Hypothalamus (tissue), 51 donors: Measurements from ENCODE around the gene PTCHD4.
A peak's percentile ranks its signal among the peaks of the same experiment; 100 is the strongest.

Experiments used
- DNase-seq, 51 donors: peaks; one replicate each; lab custom pipeline; 2025; lab: John Stamatoyannopoulos, UW

Gene PTCHD4

DNA sequence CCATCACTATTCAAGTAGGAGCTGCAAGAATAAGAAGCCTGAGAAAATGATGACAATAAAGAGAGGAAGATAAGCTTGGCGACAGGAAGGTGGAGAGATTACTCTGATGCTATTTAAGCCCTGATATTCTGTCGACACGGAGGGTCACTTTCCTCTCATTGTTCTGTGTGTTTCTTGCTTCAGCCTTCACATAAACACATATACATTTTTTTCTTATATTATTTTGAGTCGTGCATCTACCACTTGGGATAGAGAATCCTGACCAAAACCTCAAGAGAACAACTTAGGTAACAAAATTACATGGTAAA, 10.5 kb downstream of the PTCHD4 start:
- DNase-seq, result no peak

DNA sequence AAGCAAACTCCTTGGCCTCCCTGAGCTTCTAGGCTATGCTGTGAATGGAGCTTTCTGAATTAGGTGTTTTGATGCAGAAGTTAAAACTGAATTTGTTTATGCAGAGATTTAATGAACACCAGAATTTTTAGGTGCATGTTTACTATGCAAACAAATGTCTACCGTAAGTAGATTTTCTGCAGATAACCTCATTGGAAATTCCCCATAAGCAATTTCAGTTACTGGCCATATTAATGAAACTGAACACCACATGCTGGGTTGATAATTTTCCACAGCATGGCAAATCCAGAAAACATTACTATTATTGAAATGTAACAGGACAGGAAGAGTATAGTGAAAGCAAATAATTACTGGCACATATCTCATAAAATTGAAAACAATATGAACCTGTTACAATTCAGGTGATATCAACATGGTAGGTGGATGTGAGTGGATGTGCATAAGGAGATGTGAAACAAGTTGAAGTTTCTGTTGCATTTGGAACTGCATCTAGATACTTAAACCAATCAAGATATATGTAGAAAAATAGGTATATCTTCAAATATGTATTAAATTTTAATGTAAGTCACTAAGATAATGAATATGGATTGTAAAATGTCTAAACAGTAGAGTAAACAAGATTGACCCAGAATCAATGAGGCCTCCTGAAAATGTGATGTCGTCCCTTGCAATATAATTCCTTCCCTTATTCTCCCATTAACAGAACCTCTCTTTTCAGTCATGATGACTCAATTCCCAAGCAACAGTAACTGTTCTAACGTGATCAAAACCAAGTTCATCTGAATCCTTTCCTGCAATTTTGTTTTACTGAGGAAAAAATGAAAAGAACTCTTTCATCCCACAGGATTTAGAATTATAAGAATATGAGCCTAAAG, 11.0 kb downstream of the PTCHD4 start:
- no peak for DNase-seq

DNA sequence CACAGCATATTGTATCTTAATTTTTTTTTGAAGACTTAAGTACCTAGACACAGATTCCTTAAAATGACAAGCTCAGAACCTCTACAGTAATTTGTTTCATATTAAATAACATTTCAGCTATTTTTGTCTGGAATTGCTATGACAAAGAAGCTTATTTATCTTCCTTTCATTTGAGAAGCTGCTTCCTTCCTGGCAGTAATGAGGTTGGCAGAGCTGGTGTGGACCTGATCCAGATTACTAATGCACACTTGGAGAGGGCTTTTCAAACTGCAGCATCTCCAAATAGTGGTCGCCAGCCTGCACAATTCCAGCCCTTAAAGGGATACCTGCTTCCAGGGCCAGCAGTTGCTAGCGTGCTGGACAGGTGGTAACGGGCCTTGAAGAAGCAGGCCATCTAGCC, 12.1 kb downstream of the PTCHD4 start:
- DNase-seq, result peak in 2 of 51 donors; percentile 1 to 8

DNA sequence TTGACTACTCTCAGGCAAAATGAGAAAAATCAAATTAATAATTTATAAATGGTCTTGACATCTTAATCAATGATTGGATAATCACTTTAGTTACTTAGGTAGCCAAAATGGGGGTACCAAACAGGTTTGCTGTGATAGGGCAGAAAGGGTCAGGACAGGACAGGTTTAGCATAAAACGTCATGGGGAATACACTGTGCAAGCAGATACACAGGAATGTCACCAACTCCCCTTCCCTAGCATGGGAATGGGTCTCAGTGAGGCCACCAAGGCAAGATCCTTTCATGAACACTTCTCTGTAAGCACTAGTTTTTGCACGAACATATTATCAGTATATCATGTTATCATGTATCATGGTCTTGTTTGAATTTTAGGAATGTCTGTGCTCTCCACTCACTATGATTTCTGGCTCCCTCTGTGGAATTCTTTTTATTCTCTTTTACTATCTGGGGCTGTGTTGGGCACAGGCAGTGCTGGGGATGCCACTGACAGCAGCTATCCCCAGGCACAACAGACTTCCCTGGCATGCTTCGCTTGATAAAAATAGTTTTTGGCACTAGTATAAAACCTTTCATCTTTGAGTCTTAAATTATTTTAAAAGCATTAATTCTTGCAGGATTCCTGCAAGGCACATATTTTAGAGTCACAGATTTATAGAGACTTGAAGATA, 18.3 kb downstream of the PTCHD4 start:
- no peak for DNase-seq

DNA sequence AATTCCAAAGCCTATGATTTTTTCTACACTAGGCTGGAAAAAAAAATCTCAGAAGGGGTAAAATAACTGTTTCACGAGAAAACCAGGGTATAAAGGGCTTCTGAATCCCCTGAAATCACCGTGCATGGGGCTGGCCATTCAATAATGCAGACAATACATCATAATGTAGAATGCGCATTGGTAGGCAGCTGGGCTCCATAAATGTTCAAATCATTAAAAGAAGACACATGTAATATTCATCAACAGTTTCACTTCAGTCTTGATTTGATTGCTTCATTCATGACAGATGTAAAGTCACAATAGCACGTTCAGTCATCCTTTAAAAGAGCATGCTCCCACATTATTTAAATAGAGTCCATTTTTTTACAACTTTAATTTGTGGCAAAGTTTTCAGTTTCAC, 20.5 kb downstream of the PTCHD4 start:
- DNase-seq, result no peak

DNA sequence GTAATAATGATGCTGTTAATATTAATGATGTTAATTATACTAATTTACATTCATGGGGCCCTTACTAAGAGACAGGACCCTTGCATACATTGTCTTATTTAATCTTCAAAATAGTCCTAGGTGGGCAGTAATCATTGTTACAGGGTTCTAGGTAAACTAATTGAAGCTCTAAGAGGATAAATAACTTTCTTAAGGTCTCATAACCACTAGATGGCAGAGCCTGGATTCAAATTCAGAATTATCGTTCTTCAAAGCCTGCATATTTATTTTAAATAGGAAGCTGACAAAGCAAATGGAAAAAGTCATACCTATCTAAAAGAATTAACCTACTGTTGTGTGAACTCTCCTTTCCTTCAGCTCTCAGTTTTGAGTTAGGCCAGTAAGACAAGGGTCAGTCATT, 23.5 kb downstream of the PTCHD4 start:
- no peak for DNase-seq

DNA sequence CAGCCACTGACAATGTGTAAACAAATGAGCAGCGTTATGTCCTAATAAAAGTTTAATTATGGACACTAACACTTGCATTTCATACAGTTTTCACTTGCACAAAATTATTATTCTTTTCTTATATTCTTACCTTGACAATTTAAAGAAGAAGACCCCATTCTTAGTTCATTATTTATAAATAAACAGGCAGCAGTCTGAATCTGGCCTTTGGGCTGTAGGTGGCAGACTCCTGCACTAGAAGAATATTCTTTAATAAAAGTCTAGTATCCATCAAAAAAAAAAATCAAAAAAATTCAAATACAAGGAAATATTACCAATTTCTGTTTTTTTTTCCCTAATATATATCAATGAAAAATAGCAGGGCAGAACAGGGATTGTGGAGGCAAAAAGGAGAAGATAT, 24.8 kb downstream of the PTCHD4 start:
- no peak for DNase-seq

DNA sequence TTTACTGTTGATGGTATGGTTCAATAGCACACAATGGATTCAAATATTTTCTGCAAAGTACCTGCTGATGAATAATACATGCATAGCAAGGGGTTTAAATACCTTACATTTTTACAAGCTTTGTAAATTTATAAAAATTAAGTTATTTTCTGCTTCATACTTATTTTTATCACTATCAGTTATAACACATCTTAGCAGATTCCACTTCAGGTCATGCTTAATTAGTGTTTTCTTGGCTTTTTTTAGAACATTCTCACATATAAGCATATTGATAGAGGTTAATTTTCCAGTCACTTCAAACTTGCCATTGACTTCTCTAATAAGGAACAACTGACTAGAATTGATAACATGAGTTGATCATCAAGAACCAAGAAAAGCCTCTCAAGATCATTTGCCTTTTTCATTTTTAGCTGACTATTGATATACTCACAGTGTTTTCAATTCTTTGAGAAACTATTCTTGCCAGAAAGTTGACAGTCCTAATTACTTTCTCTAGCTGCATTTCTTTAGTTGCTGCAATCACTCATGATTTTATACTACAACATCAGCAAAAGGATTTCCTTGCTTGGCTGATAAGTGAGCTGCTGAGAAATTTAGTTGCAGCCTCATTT, 25.8 kb downstream of the PTCHD4 start:
- DNase-seq, result no peak

DNA sequence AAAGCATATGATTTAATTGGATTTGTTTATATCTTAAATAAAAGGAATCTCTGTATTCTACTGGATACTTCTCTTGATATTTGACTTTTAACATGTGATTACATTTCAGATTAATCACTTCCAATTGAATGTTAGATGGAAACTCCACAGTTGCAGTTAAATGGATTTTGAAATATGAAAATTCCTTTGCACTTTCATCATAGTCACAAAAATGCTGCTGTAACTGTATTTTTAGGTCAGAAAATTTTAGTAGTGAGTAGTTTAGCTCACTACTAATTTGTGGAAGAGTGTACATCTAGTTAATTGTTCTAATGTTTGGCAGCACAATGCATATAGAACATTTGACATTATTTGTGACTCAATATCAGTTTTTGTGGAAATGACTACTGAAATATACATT, 26.8 kb downstream of the PTCHD4 start:
- no peak for DNase-seq

DNA sequence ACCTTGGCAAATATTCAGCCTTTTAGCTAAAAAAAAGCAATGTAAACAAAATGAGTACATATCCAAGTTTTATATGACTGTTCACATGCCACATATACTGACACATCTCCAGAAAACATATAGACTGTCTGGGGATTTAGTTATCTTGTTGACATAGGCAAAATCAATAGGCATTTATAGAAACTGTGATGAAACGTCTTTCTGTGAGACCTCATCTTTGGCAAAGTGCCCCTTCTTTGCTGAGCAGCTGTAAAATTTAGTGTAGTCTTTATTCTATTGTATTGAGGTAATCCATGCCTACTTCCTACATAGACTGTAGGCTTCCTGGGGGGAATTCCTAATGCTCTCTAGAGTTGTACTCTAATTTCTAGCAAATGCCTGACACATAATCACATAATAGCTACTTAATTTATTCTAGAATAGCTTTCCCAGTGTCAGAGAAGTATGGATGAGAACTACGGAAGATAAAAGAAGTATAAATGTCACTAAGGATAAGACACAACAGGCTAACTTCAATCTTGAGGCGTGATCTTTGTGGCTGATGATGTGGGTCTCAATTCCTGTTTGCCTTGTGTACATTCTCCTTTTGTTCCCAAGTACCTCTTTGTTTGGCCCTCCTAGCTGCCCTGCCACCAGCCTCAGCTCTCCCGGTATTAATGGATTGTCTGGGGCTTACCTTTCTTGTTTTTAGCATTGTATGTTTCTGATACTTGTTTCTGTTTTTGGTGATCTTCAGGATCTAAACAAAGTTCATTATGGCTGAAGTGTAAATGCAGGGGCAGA, 30.6 kb downstream of the PTCHD4 start:
- no peak for DNase-seq

DNA sequence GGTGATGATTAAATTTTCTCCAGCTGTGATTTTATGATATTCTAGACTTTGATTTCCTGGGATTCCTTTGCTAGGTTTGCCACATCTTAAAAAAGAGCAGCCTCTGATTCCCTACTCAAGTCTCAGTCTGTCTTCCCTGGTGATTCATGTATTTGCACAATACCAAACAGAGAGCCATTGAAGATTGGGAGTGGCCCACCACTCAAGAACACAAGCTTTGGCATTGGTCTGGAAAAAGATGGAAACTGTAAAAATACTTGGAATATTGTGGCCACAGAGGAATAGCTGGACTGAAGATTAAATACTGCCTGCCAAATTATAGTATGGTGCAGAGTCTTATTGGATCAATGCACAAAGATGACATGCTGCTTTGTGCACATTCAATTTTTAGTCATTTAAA, 32.9 kb downstream of the PTCHD4 start:
- DNase-seq, result no peak

DNA sequence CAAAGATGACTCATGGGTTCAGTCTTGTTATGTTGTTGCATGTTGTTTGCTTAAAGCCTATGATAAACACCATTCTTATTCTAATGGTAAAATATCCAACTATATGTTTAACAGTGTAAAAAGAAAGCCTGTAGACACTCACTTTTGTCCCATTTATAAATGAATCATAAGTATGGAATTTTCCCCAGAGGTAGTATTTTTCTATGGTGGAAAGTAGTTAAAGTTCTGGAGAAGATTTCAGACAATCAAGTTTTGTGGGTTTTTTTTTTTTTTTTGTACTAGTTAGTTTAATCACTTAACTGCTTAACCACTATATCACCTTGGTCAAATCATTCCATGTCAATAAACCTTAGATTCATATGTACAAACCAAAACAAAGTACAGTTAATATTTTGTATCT, 35.8 kb downstream of the PTCHD4 start:
- DNase-seq, result no peak

DNA sequence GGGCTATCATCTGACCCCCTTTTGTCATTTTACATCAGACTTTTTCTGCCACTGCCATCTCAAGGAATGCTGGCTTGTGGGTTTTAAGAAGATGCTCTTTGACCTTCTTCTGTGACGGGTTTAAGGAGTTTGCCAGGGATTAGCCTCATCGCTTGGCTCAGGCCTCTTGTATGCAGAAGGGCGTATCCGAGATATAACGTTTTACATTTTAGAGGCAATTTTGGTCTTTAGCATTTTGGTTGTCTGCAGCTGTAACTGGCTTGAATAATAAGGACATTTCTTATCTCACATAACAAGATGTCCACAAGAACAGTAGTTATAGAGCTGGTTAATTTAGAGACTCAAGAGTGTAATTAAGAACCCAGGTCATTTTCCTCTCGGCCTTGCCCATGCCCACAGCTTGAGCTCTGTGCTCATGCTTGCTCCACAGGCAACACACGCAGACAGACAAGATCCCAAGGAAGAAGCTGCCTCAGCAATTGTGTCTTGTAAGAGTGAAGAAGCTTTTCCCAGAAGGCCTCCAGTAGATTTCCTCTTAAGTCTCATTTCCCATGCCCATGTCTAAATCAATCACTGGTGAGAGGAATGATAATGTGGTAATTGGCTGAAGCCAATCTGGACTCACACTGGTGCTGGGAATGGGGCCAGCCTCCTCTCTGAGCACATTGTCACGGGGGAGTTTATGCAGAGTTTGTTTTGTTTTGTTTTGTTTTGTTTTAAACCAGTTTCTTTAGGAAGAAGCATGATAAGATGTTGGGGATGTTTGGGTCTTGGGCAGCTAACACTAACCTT, 36.8 kb downstream of the PTCHD4 start:
- DNase-seq, result no peak

DNA sequence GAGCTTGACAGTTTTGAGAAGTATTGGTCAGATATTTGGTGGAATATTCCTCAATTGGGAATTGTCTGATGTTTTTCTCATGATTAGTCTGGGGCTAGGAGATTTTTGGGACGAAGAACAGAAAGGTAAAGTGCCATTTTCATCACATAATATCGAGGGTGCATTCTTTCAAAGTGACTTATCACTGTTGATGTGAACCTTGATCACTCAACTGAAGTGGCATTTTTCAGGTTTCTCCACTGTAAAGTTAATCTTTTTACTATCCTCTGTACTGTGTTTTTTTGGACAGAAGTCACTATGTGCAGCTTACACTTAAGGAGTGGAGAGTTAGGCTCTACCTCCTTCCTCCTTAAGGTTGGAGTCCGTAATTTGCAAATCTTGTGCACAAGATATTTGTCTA, 39.2 kb downstream of the PTCHD4 start:
- DNase-seq, result no peak

DNA sequence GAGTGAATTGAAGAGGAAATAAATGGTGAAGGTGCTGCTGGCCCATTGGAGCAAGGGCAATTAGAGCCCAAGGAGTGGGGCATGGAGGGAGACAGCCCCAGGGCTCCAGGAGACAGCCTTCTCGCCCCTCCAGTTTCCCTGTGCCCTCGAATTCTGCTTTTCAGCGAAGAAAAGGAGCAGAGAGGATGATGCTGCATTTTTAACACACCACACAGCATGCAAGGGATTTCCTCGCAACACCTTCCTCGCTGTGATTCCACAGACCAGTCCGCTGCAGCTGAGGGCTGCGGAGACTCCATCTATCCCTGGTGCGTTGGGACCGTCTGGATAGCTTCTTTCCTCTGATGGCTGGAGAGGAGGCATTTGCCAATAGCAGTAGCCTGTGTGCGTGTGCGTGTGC, 41.7 kb downstream of the PTCHD4 start:
- DNase-seq, result peak in 6 of 51 donors; percentile 1 to 17 (median 4)

DNA sequence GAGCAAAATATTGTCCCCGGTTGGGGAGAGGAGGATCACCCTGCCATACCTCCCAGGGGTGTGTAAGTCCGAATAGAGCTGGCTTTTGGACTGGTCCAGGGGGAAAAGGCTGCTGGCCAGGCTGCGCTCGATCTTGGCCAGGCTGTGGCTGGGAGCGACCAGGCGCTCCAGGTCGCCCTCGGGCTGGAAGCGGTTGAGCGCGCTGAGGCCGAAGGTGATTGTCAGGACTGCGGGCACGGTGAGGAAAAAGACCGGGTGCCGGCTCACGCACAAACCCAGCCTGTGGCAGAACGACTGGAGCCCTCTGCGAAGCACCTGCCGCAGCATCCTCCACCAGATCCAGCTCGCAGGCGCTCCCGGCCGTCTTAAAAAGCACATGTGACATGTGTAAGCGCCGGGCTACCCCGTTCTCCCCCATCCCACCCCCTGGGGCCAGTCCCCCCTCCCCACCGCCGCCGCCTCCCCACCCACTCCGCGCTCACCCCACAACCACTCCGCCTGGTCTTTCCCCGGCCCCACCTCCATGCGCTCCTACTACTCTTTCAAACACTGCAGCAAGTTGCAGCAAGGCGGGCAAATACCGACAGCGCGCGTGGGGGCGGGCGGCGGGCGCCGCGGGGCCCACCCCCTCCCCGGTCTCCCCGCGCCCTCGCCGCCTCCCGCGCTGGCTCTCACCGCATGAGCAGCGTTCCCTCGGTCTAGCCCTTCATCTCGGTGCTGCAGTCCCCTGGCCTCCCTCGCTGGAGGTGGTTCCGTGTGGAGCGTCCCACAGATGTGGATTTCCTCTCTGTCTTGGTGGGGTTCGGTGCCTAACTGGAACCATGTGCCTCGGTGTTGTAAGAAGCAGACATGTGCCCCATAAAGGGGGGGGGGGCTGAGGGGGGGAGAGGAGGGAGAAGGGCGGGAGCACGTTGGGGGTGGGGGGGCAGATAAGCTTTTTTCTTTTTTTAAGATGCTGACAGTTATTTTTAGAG, 42.4 kb downstream of the PTCHD4 start:
- DNase-seq, result peak in 13 of 51 donors; percentile 9 to 41 (median 21)

DNA sequence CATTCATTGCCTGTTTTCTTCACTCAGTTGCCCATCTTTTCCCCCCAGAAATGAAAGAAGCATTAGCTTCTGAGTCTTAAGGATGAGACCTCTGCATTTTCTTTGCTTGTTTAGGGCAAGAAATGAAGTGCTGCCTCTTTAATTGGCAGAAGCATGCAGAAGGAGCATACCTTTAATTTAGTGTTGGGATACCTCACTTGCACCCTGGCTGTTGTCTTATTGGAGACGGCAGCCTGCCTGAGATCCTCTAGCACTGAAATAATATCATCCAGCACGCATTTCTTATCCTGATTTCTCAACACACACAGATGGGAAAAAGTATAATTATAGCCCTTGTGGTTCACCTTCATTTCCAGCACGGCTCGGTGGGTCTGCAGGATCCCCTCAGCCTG, 43.1 kb downstream of the PTCHD4 start:
- no peak for DNase-seq

DNA sequence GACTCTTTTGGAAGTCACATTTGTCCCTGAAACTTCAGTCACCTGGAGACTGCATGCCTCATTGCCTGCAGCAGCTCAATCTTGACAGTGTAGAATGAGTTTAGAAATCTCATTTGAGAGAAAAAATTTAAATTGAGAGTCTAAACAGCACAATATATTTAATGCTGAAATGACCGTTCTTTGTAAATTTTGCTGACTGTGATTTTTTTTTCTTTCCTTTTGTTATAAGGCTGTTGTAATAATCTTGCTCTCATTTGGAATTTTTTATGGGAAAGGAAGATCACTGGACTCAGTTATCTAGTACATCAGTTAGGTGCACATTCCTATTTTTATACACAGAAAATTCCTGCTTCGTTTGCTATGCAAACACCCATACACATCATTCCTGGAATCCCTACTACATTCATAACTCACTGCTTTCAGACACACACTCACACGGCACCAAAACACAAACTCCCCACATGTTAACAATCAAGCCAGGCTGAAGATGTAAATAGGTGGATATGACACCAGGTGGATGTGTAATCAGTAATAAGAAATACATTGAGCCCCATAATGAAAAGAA, 43.8 kb downstream of the PTCHD4 start:
- no peak for DNase-seq
